ENCODE results near the gene KCNAB3.

Gene KCNAB3

DNA sequence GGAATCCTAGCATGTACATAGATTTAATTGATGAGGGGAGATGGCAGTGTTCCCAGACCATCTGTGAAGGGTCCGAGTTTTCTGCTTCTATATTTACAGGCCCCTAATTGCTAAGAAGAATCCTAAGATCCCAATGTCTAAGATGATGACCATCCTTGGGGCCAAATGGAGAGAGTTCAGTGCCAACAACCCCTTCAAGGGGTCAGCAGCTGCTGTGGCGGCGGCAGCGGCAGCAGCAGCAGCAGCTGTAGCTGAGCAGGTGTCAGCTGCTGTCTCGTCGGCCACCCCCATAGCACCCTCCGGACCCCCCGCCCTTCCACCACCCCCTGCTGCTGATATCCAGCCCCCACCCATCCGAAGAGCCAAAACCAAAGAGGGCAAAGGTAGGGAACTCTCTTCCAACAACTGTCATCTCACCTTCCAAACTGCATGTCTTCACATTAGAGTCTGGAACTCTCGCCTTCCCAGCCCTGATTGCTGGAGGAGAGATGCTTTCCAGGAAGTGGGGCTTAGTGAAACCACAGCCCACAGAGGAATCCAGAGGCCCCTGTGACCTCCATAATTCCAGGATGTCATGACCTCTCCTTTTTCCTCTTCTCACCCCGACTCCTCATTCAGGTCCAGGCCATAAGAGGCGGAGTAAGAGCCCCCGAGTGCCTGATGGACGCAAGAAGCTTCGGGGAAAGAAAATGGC is 36.3 kb downstream of the KCNAB3 start:
- peaks cover 87% of the 10 kb centered on the region for H3K36me3 ChIP-seq (ENCODE audit: insufficient read depth, low read length)
- H3K4me3 ChIP-seq (ENCODE audit: low read depth, low read length, poor library complexity, severe bottlenecking) = no peak overlapping the region
- H3K79me2 ChIP-seq (ENCODE audit: insufficient read depth, low read length) = 0 out of 2 replicates have a peak, but pooled peaks cover 3% of the 10 kb centered on the region
- no peak overlapping the region for H2AFZ ChIP-seq (ENCODE audit: low read length)
- no peaks in the 10 kb centered on the region for H3K9me2 ChIP-seq (ENCODE audit: low read depth, low read length)
- no peak overlapping the region for H3K4me2 ChIP-seq (ENCODE audit: low read length)
- H3K27me3 ChIP-seq (ENCODE audit: insufficient read depth, low read length) = no peaks in the 10 kb centered on the region
- no peaks in the 10 kb centered on the region for H4K20me1 ChIP-seq (ENCODE audit: insufficient read depth, low read length)
- no peaks in the 10 kb centered on the region for H3K9me3 ChIP-seq (ENCODE audit: low read length)
- TF ChIP-seq EZH2 (IDR thresholded peaks at IDR 0.05; ENCODE audit: borderline replicate concordance, low read length) = no peak
- TF ChIP-seq, protein P1, sequence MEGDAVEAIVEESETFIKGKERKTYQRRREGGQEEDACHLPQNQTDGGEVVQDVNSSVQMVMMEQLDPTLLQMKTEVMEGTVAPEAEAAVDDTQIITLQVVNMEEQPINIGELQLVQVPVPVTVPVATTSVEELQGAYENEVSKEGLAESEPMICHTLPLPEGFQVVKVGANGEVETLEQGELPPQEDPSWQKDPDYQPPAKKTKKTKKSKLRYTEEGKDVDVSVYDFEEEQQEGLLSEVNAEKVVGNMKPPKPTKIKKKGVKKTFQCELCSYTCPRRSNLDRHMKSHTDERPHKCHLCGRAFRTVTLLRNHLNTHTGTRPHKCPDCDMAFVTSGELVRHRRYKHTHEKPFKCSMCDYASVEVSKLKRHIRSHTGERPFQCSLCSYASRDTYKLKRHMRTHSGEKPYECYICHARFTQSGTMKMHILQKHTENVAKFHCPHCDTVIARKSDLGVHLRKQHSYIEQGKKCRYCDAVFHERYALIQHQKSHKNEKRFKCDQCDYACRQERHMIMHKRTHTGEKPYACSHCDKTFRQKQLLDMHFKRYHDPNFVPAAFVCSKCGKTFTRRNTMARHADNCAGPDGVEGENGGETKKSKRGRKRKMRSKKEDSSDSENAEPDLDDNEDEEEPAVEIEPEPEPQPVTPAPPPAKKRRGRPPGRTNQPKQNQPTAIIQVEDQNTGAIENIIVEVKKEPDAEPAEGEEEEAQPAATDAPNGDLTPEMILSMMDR (IDR thresholded peaks at IDR 0.05; ENCODE audit: low read length) = no peak
- H3K27ac ChIP-seq (ENCODE audit: low read depth, low read length, poor library complexity, severe bottlenecking) = no peak overlapping the region
- H3K9ac ChIP-seq (ENCODE audit: low read length) = no peak overlapping the region
- peaks cover 6% of the 10 kb centered on the region for H3K4me1 ChIP-seq (ENCODE audit: insufficient read depth, low read length, severe bottlenecking)
- no peaks in the 10 kb centered on the region for H3F3A ChIP-seq (ENCODE audit: insufficient read depth, low read length)

DNA sequence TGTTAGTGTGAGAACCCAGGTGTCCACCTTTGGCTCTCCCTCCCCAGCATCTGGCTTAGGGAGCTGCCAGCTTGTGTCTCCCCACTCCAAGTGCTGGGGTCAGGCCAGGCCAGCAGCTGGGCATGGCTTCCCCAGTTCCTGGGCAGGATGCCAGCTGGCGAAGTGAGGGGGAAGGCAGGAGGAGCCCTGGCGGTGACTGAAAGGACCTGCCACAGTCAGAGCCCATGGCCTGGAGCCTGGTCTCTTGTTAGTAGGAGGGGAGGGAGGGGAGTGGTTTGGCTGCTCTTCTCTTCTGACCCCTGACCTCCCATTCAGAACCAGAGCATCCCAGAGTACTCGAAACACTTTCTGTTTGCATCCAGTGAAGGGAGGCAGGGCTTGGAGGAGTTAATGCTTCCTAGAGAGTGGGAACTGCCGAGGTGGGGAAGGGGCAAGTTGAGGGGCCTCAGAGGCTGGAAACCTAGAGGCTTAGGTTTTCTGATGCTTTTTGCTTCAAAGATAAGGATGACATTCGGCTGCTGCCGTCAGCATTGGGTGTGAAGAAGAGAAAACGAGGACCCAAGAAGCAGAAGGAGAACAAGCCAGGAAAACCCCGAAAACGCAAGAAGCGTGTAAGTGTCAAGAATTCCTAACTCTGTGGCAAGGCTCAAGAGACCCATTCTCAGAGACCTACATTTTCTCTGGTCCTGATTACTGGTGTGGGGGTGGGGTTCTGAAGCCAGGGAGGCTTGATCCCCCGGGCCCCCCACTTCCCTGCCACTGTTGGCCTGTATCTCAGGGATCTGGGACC is 40.3 kb downstream of the KCNAB3 start:
- peaks cover 21% of the 10 kb centered on the region for H3K79me2 ChIP-seq (ENCODE audit: insufficient read depth, low read length)
- H3K9ac ChIP-seq (ENCODE audit: low read length) = no peak overlapping the region
- H3K4me1 ChIP-seq (ENCODE audit: insufficient read depth, low read length, severe bottlenecking) = peaks cover 21% of the 10 kb centered on the region
- no peak for TF ChIP-seq EZH2 (IDR thresholded peaks at IDR 0.05; ENCODE audit: borderline replicate concordance, low read length)
- TF ChIP-seq, protein P1 (IDR thresholded peaks at IDR 0.05; ENCODE audit: low read length) = no peak
- H4K20me1 ChIP-seq (ENCODE audit: insufficient read depth, low read length) = no peaks in the 10 kb centered on the region
- peak overlapping the region; percentile 92; the same call in 1 of the 2 replicates for H3K4me2 ChIP-seq (ENCODE audit: low read length)
- peak overlapping the region; percentile 16 for H3K27ac ChIP-seq (ENCODE audit: low read depth, low read length, poor library complexity, severe bottlenecking)
- H3K36me3 ChIP-seq (ENCODE audit: insufficient read depth, low read length) = peaks cover 51% of the 10 kb centered on the region
- no peaks in the 10 kb centered on the region for H3F3A ChIP-seq (ENCODE audit: insufficient read depth, low read length)
- no peak overlapping the region for H2AFZ ChIP-seq (ENCODE audit: low read length)
- no peaks in the 10 kb centered on the region for H3K9me3 ChIP-seq (ENCODE audit: low read length)
- no peaks in the 10 kb centered on the region for H3K27me3 ChIP-seq (ENCODE audit: insufficient read depth, low read length)
- H3K9me2 ChIP-seq (ENCODE audit: low read depth, low read length) = no peaks in the 10 kb centered on the region
- no peak overlapping the region for H3K4me3 ChIP-seq (ENCODE audit: low read depth, low read length, poor library complexity, severe bottlenecking)

DNA sequence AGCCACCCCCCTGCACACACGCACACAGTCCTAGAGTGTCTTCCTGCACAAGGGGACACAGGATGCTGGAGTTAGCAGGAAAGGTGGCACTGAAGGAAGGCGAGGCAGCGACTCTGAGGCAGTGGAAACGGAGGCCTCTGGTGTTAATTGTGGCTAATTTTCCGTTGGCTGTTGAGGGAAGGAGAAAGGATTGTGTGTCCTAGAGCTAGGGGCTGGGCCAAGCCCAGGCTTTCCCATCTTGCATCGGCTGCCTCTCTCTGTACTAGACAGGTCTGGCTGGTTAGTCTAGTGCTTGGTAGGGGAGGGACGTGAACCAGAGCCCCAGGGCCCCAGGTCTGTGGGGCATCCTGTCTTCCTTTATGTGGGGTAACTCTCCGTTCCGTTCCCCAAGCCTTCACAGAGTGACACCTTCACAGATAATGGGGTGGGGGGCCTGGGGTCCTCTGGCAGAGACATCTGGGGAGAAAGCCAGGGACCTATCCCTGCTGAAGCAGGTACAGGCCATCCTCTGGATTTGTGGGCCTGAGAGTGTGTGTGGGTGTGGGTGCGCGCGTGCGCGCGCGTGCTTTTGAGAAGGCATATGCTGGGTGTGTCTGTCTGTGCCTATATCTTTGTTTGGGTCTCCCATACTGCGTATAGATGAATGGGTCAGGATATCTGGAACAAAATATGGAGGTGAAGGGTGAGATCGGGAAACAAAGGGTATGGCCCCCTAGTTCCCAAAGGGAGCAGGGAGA is 41.3 kb downstream of the KCNAB3 start, which contains the start of gene CHD3:
Gene CHD3 (plus strand): TSS at position 606 of the 737 bp plus-strand sequence. CDS start 212 bp downstream, outside the sequence.
- H3K36me3 ChIP-seq (ENCODE audit: insufficient read depth, low read length) = peaks cover 41% of the 10 kb centered on the region
- H4K20me1 ChIP-seq (ENCODE audit: insufficient read depth, low read length) = no peaks in the 10 kb centered on the region
- peaks cover 21% of the 10 kb centered on the region for H3K79me2 ChIP-seq (ENCODE audit: insufficient read depth, low read length)
- TF ChIP-seq EZH2 (IDR thresholded peaks at IDR 0.05; ENCODE audit: borderline replicate concordance, low read length) = no peak
- TF ChIP-seq, protein P1 (IDR thresholded peaks at IDR 0.05; ENCODE audit: low read length) = no peak
- H3K9ac ChIP-seq (ENCODE audit: low read length) = peak within 1 kb of the TSS; percentile 70
- H3K9me3 ChIP-seq (ENCODE audit: low read length) = no peaks in the 10 kb centered on the region
- H3K9me2 ChIP-seq (ENCODE audit: low read depth, low read length) = no peaks in the 10 kb centered on the region
- peak within 1 kb of the TSS; percentile 90 for H3K27ac ChIP-seq (ENCODE audit: low read depth, low read length, poor library complexity, severe bottlenecking)
- no peaks in the 10 kb centered on the region for H3K27me3 ChIP-seq (ENCODE audit: insufficient read depth, low read length)
- peaks cover 29% of the 10 kb centered on the region for H3K4me1 ChIP-seq (ENCODE audit: insufficient read depth, low read length, severe bottlenecking)
- peak within 1 kb of the TSS; percentile 92 for H3K4me2 ChIP-seq (ENCODE audit: low read length)
- H3F3A ChIP-seq (ENCODE audit: insufficient read depth, low read length) = no peaks in the 10 kb centered on the region
- no peak within 1 kb of the TSS for H2AFZ ChIP-seq (ENCODE audit: low read length)
- peak within 1 kb of the TSS; percentile 98 for H3K4me3 ChIP-seq (ENCODE audit: low read depth, low read length, poor library complexity, severe bottlenecking)
